ENCODE results near the gene CARD9.

DNA sequence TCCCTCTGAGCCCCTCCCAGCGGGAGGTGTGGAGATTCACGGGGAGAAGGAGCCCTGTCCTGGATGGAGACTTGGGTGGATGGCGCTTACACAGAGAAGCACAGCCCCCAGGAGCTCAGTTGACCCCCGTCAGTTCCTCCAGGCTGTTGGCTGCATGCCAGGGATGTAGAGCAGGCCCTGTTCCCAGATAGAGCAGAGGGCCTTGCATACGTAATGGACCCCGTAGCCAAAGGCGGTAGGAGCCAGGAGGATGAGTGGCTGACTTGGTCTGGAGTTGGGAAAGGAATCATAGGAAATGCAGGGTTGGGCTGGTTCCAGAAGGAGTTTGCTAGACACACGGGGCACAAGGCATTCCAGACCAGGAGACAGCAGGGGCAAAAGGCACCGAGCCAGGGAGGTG, 39.5 kb upstream of the CARD9 start:
- TF ChIP-seq, protein P1, sequence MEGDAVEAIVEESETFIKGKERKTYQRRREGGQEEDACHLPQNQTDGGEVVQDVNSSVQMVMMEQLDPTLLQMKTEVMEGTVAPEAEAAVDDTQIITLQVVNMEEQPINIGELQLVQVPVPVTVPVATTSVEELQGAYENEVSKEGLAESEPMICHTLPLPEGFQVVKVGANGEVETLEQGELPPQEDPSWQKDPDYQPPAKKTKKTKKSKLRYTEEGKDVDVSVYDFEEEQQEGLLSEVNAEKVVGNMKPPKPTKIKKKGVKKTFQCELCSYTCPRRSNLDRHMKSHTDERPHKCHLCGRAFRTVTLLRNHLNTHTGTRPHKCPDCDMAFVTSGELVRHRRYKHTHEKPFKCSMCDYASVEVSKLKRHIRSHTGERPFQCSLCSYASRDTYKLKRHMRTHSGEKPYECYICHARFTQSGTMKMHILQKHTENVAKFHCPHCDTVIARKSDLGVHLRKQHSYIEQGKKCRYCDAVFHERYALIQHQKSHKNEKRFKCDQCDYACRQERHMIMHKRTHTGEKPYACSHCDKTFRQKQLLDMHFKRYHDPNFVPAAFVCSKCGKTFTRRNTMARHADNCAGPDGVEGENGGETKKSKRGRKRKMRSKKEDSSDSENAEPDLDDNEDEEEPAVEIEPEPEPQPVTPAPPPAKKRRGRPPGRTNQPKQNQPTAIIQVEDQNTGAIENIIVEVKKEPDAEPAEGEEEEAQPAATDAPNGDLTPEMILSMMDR (IDR thresholded peaks at IDR 0.05), result no peak
- TF ChIP-seq POLR2A (IDR thresholded peaks at IDR 0.05), result no peak
- TF ChIP-seq EP300 (IDR thresholded peaks at IDR 0.05; ENCODE audit: low read depth), result no peak
- TF ChIP-seq POLR2AphosphoS5 (IDR thresholded peaks at IDR 0.05), result no peak

All from transverse colon (tissue), 4 donors.